Naive B cell (primary cell): ENCODE results near the gene VAV2. TPM values are rescaled to one million over a fixed set of nuclear protein-coding genes. Genes with fewer than 3 reads are reported as not detected.
A peak's percentile ranks its signal among the peaks of the same experiment; 100 is the strongest.

Experiments
- ATAC-seq, 2 donors: fragments of 150-1000 bp; cut with Tn5 transposase; 2 replicates each; pipeline ENCODE4 v1.10.0; 2021; ENCODE audit warnings: low read depth in 2 of 2, mild to moderate bottlenecking in 2 of 2, moderate library complexity in 2 of 2
- DNase-seq: peaks from one replicate; pipeline ENCODE4 v3.0.0; 2022
- H3K27ac Mint-ChIP-seq, 6 donors: one replicate each; pipeline ENCODE4 v1.8.0; 2020 to 2022; ENCODE audit warnings: mild to moderate bottlenecking in 6 of 6, mixed read lengths in 6 of 6, moderate library complexity in 5 of 6, inconsistent platforms in 2 of 6
- H3K27me3 Mint-ChIP-seq, 3 donors: one replicate each; pipeline ENCODE4 v1.8.0; 2021 to 2022; ENCODE audit warnings: mixed read lengths in 3 of 3, mild to moderate bottlenecking in 1 of 3
- H3K36me3 Mint-ChIP-seq, 2 donors: one replicate each; pipeline ENCODE4 v1.8.0; 2020 to 2022; ENCODE audit warnings: mixed read lengths in 2 of 2, inconsistent platforms in 1 of 2, mild to moderate bottlenecking in 1 of 2
- H3K4me1 Mint-ChIP-seq, 3 donors: one replicate each; pipeline ENCODE4 v1.8.0; 2020 to 2022; ENCODE audit warnings: mixed read lengths in 3 of 3, inconsistent platforms in 1 of 3, mild to moderate bottlenecking in 1 of 3, moderate library complexity in 1 of 3
- H3K4me3 Mint-ChIP-seq, 8 donors: one replicate each; pipeline ENCODE4 v1.8.0; 2020 to 2022; ENCODE audit warnings: mild to moderate bottlenecking in 8 of 8, mixed read lengths in 8 of 8, moderate library complexity in 8 of 8, inconsistent platforms in 2 of 8
- H3K9me3 Mint-ChIP-seq, 7 donors: one replicate each; pipeline ENCODE4 v1.8.0; 2020 to 2022; ENCODE audit warnings: mixed read lengths in 7 of 7, mild to moderate bottlenecking in 5 of 7, inconsistent platforms in 2 of 7, moderate library complexity in 1 of 7
- polyA plus RNA-seq, 6 donors: library from polyadenylated mRNA; unstranded; fragments of 300-500 nt; fragmentation: Illumina TruSeq; gene quantifications; one replicate each; pipeline ENCODE4 v1.2.3, GENCODE V29; 2021; ENCODE audit warnings: low read depth in 6 of 6

VAV2 gene
- polyA plus RNA-seq, 6 donors from 2014 or later = 5.7 to 33.3 (median 15.2) TPM

GRCh38 chr9:133731876-133732638 is 260.1 kb downstream of the VAV2 start:
- no peak for ATAC-seq
- Mint-ChIP-seq H3K9me3 (no peaks in the 10 kb centered on the region), H3K27me3 (peaks cover 7 to 44% (median 14%) of the 10 kb centered on the region in 3 donors), H3K4me3 (no peak overlapping the region), H3K4me1 (peaks cover 16 to 31% (median 27%) of the 10 kb centered on the region in 3 donors), H3K36me3 (no peaks in the 10 kb centered on the region), H3K27ac (no peak overlapping the region)
- DNase-seq = no peak

- Mint-ChIP-seq H3K4me3 (no peak overlapping the region), H3K4me1 (peaks cover 20 to 38% (median 24%) of the 10 kb centered on the region in 3 donors), H3K36me3 (no peaks in the 10 kb centered on the region), H3K27ac (no peak overlapping the region), H3K9me3 (no peaks in the 10 kb centered on the region), H3K27me3 (peaks cover 13 to 52% (median 23%) of the 10 kb centered on the region in 3 donors)
- DNase-seq (no peak), ATAC-seq (no peak)
Observed at GRCh38 chr9:133730994-133731715, 261.0 kb downstream of the VAV2 start.

GRCh38 chr9:133729617-133730281 is 262.4 kb downstream of the VAV2 start:
- Mint-ChIP-seq H3K36me3 (no peaks in the 10 kb centered on the region), H3K27me3 (peaks cover 20 to 63% (median 23%) of the 10 kb centered on the region in 3 donors), H3K27ac (no peak overlapping the region), H3K4me1 (peaks cover 10 to 25% (median 10%) of the 10 kb centered on the region in 3 donors), H3K9me3 (no peaks in the 10 kb centered on the region), H3K4me3 (no peak overlapping the region)
- ATAC-seq = no peak
- no peak for DNase-seq

- Mint-ChIP-seq H3K4me1 (peaks cover 4 to 18% (median 5%) of the 10 kb centered on the region in 3 donors), H3K9me3 (no peaks in the 10 kb centered on the region), H3K27me3 (peaks cover 24 to 62% (median 27%) of the 10 kb centered on the region in 3 donors), H3K27ac (no peak overlapping the region), H3K4me3 (no peak overlapping the region), H3K36me3 (no peaks in the 10 kb centered on the region)
- ATAC-seq (no peak), DNase-seq (no peak)
Observed at GRCh38 chr9:133728856-133729616, 263.1 kb downstream of the VAV2 start.

- Mint-ChIP-seq H3K4me3 (no peak overlapping the region), H3K27ac (no peak overlapping the region), H3K27me3 (peaks cover 31 to 63% (median 37%) of the 10 kb centered on the region in 3 donors), H3K36me3 (no peaks in the 10 kb centered on the region), H3K4me1 (peaks cover 4 to 13% (median 5%) of the 10 kb centered on the region in 3 donors), H3K9me3 (peaks cover 0 to 2% (median 0%) of the 10 kb centered on the region in 7 donors)
- DNase-seq (no peak), ATAC-seq (no peak)
Observed at GRCh38 chr9:133727876-133728441, 264.2 kb downstream of the VAV2 start.

- DNase-seq (no peak), ATAC-seq (peak in 1 of 2 donors; percentile 60)
- Mint-ChIP-seq H3K36me3 (no peaks in the 10 kb centered on the region), H3K4me3 (no peak overlapping the region), H3K27ac (no peak overlapping the region), H3K27me3 (peaks cover 31 to 57% (median 37%) of the 10 kb centered on the region in 3 donors), H3K4me1 (peaks cover 4 to 10% (median 5%) of the 10 kb centered on the region in 3 donors), H3K9me3 (peaks cover 0 to 2% (median 0%) of the 10 kb centered on the region in 7 donors)
Observed at GRCh38 chr9:133727277-133727875, 264.7 kb downstream of the VAV2 start.

GRCh38 chr9:133726401-133727276 is 265.5 kb downstream of the VAV2 start:
- H3K4me3 Mint-ChIP-seq = no peak overlapping the region
- peaks cover 0 to 2% (median 0%) of the 10 kb centered on the region in 7 donors for H3K9me3 Mint-ChIP-seq
- peak overlapping the region in 1 of 6 donors; percentile 5 for H3K27ac Mint-ChIP-seq
- DNase-seq = no peak
- H3K4me1 Mint-ChIP-seq = peaks cover 4 to 9% (median 5%) of the 10 kb centered on the region in 3 donors
- ATAC-seq = peak; percentile 60 to 73
- no peaks in the 10 kb centered on the region for H3K36me3 Mint-ChIP-seq
- peaks cover 31 to 58% (median 41%) of the 10 kb centered on the region in 3 donors for H3K27me3 Mint-ChIP-seq

GRCh38 chr9:133725886-133726285 is 266.2 kb downstream of the VAV2 start:
- DNase-seq (no peak), ATAC-seq (no peak)
- no peak overlapping the region for H3K4me3 Mint-ChIP-seq
- peaks cover 0 to 4% (median 0%) of the 10 kb centered on the region in 7 donors for H3K9me3 Mint-ChIP-seq
- no peak overlapping the region for H3K27ac Mint-ChIP-seq
- H3K4me1 Mint-ChIP-seq = peaks cover 4 to 9% (median 5%) of the 10 kb centered on the region in 3 donors
- H3K27me3 Mint-ChIP-seq = peaks cover 34 to 65% (median 48%) of the 10 kb centered on the region in 3 donors
- peaks cover 2% of the 10 kb centered on the region in 2 donors for H3K36me3 Mint-ChIP-seq

GRCh38 chr9:133718563-133719315 is 273.4 kb downstream of the VAV2 start:
- Mint-ChIP-seq H3K36me3 (peaks cover 5 to 17% of the 10 kb centered on the region in 2 donors), H3K4me1 (peaks cover 0 to 4% (median 4%) of the 10 kb centered on the region in 3 donors), H3K27me3 (peaks cover 22 to 69% (median 65%) of the 10 kb centered on the region in 3 donors), H3K4me3 (no peak overlapping the region), H3K27ac (no peak overlapping the region), H3K9me3 (peaks cover 0 to 12% (median 4%) of the 10 kb centered on the region in 7 donors)
- DNase-seq (no peak), ATAC-seq (no peak)

- DNase-seq (no peak), ATAC-seq (no peak)
- Mint-ChIP-seq H3K27ac (no peak overlapping the region), H3K36me3 (peaks cover 5 to 17% of the 10 kb centered on the region in 2 donors), H3K4me1 (peaks cover 0 to 10% (median 4%) of the 10 kb centered on the region in 3 donors), H3K4me3 (no peak overlapping the region), H3K27me3 (peaks cover 20 to 76% (median 65%) of the 10 kb centered on the region in 3 donors), H3K9me3 (peaks cover 0 to 12% (median 4%) of the 10 kb centered on the region in 7 donors)
Observed at GRCh38 chr9:133717113-133718031, 274.8 kb downstream of the VAV2 start.
